Measurements from ENCODE around the gene GPC1.

GPC1 gene

DNA sequence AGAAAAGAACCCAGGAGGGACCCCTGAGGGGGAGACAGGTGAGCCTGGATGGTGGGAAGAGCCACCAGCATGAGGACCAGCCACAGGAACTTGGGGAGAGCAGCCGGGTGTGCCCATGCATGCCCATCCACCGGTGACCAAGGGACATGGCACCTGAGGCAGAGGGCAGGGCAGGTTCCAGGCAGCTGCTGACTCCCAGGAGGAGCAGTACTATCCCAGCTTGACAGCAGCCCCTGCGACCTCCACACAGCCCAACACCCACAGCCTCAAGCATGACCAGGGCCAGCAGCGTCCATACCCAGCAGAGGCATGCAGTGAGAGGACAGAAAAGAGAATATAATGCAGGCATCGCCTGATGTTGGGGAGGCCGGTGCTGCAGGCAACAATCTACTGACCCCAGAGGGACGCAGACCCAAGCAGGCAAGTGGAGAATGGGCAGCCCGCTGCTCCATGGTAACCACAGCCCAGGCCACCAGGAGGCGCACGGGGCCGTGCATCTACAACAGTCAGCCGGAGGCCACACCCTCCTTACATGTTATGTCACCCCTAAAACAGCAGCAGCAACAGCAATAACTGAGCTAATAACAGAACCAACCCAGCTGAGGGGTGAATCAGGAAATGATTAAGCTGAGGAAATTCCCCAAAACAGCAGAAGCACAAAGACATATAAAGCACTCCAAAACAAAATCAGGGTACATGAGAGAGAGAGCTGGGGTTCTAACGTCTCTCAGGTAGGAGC lies 78.3 kb downstream of the GPC1 start:
- peak; percentile 94 for DNase-seq (ENCODE audit: low spot score)

DNA sequence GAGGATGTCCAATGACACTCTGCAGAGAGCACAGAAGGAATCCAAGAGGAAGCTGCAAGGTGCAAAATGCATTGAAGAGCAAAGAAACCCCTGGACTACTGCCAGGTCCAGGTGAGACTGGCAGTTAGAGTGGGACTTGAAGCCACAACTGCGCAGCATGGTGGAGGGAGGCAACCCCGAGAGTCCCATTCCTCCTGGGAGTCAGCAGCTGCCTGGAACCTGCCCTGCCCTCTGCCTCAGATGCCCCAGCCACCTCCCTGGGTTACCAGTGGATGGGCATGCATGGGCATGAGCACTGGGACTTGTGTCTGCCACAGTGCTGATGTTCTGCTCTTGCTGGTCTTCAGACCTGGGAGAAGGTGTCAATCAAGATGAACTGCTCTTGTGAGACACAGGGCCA lies 79.2 kb downstream of the GPC1 start:
- DNase-seq (ENCODE audit: low spot score) = no peak

DNA sequence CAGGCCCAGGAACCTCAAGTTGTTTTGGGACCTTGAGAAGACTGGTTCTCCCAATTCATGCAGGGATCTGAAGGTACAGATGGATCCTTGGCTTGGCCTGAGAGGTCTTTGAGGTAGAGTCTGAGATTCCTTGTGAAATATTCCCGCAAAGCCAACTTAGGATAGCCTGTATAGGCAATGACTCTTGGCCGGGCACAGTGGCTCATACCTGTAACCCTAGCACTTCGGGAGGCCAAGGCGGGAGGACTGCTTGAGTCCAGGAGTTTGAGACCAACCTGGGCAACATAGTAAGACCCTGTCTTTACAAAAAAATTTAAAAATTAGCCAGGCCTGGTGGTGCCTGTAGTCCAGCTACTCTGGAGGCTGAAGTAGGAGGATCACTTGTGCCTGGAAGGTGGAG lies 81.9 kb downstream of the GPC1 start:
- no peak for DNase-seq (ENCODE audit: low spot score)

Measured in AG08396 (cell line).